Suprapubic skin (tissue), 2 donors: ENCODE measurements around the gene PVR.

Experiments used
- EP300 ChIP-seq: sonication (generic); formaldehyde crosslinking; IDR thresholded peaks from one replicate; pipeline ENCODE4 v1.6.1; 2017; ENCODE audit warnings: antibody characterized with exemption
- POLR2A ChIP-seq, 2 donors: fragments of 450-650 bp; IDR thresholded peaks; one replicate each; pipeline ENCODE4 v1.6.1; 2017; ENCODE audit warnings: antibody characterized with exemption in 2 of 2, mild to moderate bottlenecking in 2 of 2, moderate library complexity in 2 of 2

GRCh38 chr19:44653977-44654774 lies 10.5 kb downstream of the PVR start:
- TF ChIP-seq POLR2A (IDR thresholded peaks at IDR 0.05) = no peak
- TF ChIP-seq EP300 = no peak
